OCI-LY7 (cell line): ENCODE data around the gene PMVK. TPM values are rescaled to one million over a fixed set of nuclear protein-coding genes. Genes with fewer than 3 reads are reported as not detected.
A peak's percentile ranks its signal among the peaks of the same experiment; 100 is the strongest.

Source experiments
- BruUV-seq: library from RNA; stranded (reverse); fragments of 400-500 nt; replicated peaks from 2 replicates; lab custom pipeline; 2021; lab: Mats Ljungman, UMichigan
- CTCF ChIA-PET: fragments of 300-600 bp; sonication (Branson Sonifier 250); formaldehyde crosslinking; loops from one replicate; lab custom pipeline; 2022; ENCODE audit warnings: antibody characterized with exemption; ENCODE audit not compliant: unreplicated experiment; lab: Charles Lee
- POLR2A ChIA-PET: fragments of 300-600 bp; sonication (Branson Sonifier 250); formaldehyde crosslinking; loops from one replicate; lab custom pipeline; 2022; ENCODE audit warnings: antibody characterized with exemption; lab: Charles Lee
- DNase-seq: peaks from one replicate; pipeline ENCODE4 v3.0.0-alpha.2; 2015; ENCODE audit warnings: low spot score
- H2AFZ ChIP-seq: fragments of 200-600 bp; sonication (generic), shearing (Covaris generic); 2 replicates; pipeline ENCODE4 v1.6.1; 2014; ENCODE audit warnings: mild to moderate bottlenecking, antibody characterized with exemption, low read length, moderate library complexity
- H3K27ac ChIP-seq: fragments of 200-600 bp; sonication (generic); 2 replicates; pipeline ENCODE4 v1.5.1; 2014; ENCODE audit warnings: mixed run types, low read depth, mild to moderate bottlenecking, moderate library complexity, low read length, inconsistent platforms; ENCODE audit not compliant: poor library complexity, severe bottlenecking
- H3K36me3 ChIP-seq: fragments of 200-600 bp; sonication (generic); 2 replicates; pipeline ENCODE4 v1.6.1; 2014; ENCODE audit warnings: mild to moderate bottlenecking, antibody characterized with exemption, low read length, moderate library complexity, mixed read lengths; ENCODE audit not compliant: insufficient read depth
- H3K4me1 ChIP-seq: fragments of 200-600 bp; sonication (generic); 2 replicates; pipeline ENCODE4 v1.5.1; 2014; ENCODE audit warnings: mild to moderate bottlenecking, low read length; ENCODE audit not compliant: insufficient read depth, poor library complexity, severe bottlenecking
- H3K4me2 ChIP-seq: fragments of 200-600 bp; sonication (generic); 2 replicates; pipeline ENCODE4 v1.6.1; 2014; ENCODE audit warnings: mild to moderate bottlenecking, low read length
- H3K4me3 ChIP-seq: fragments of 200-600 bp; sonication (generic); 2 replicates; pipeline ENCODE4 v1.5.1; 2014; ENCODE audit warnings: mild to moderate bottlenecking, low read depth, low read length; ENCODE audit not compliant: poor library complexity, severe bottlenecking
- H3K79me2 ChIP-seq: fragments of 200-600 bp; sonication (generic); 2 replicates; pipeline ENCODE4 v1.6.1; 2016; ENCODE audit warnings: low read depth, mild to moderate bottlenecking, low read length, moderate library complexity, mixed read lengths; ENCODE audit not compliant: insufficient read depth
- H3K9me2 ChIP-seq: fragments of 200-600 bp; sonication (generic); 2 replicates; pipeline ENCODE4 v1.6.1; 2016; ENCODE audit warnings: mild to moderate bottlenecking, low read length, mixed read lengths; ENCODE audit not compliant: insufficient read depth
- H3K9me3 ChIP-seq: fragments of 200-600 bp; sonication (generic); 2 replicates; pipeline ENCODE4 v1.6.1; 2014; ENCODE audit warnings: mild to moderate bottlenecking, mixed run types, low read length, mixed read lengths
- H4K20me1 ChIP-seq: fragments of 200-600 bp; sonication (generic); 2 replicates; pipeline ENCODE4 v1.6.1; 2014; ENCODE audit warnings: mild to moderate bottlenecking, antibody characterized with exemption, low read length, moderate library complexity, mixed read lengths; ENCODE audit not compliant: insufficient read depth
- EZH2phosphoT487 ChIP-seq: fragments of 200-600 bp; sonication (generic); IDR thresholded peaks from 2 replicates; pipeline ENCODE4 v1.6.1; 2018; ENCODE audit warnings: low read depth, borderline replicate concordance, mild to moderate bottlenecking, mixed run types, antibody characterized with exemption, low read length, moderate library complexity, mixed read lengths
- intact Hi-C: fragments of 100-400 bp; cut with micrococcal nuclease; formaldehyde crosslinking; loops from one replicate; pipeline ENCODE4 v1.10.0; 2022; ENCODE audit not compliant: unreplicated experiment
- total RNA-seq, 2 experiments: library from RNA; depleted of rRNA in 1 of 2; stranded (reverse); fragments of >200 nt in 1 of 2; shearing (Covaris generic) in 1 of 2; gene quantifications; 2 replicates each; pipeline ENCODE4 v1.2.3, GENCODE V29; 2014 to 2022
- TF ChIP-seq, protein P1 (sequence below): fragments of 200-600 bp; sonication (generic); conservative IDR thresholded peaks from 2 replicates; pipeline ENCODE4 v1.5.1; 2014; ENCODE audit warnings: mild to moderate bottlenecking, antibody characterized with exemption, low read length, moderate library complexity, mixed read lengths

PMVK gene
- total RNA-seq, 2 experiments from 2014 or later: 16.3 to 54.0 TPM

DNA sequence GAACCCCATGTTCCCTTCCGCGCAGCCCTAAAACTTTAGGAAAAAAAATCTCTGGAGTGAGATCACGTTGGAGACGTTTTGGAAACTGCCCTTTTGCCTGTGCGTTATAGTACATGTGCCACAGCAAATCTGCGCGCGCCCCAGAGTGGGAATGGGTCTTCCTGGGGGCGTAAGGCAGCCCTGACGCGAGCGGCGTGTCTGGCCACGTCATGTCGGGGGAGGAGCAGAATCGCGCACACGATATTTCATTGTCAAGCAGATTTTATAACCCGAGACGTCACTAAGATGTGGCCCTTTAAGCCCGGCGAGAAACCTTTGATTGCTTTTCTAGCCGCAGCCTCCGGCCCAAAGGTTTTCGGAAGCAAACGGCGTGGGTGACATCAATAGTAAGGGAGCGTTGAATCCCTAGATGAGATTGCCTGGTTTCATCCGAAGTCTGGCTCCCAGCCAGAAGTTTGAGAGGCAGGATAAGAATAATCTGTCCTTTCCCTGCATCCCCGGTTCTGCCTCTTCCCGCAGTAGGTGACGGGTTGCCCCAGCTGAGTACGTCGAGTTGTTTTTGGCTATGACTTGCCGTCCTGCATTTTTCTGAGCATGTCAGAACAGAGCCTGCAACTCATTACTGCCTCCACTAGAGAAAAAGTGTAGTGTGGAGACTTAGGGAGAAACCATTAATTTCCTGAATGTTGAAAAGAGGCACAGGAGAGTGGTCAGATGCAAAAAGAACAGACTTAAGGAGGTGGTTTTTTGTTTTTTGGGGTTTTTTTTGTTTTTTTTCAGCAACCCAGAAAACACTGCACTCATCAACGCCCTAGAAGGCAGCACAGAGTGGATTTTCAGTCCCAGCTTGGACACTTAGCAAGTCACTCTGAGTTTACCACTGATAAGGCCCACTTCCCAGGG, 817 bp upstream of the PMVK start:
- no peaks in the 10 kb centered on the region for H3K9me2 ChIP-seq
- H3K27ac ChIP-seq: peak overlapping the region; percentile 92
- H3K36me3 ChIP-seq: no peaks in the 10 kb centered on the region
- no peak for TF ChIP-seq EZH2phosphoT487
- TF ChIP-seq, protein P1, sequence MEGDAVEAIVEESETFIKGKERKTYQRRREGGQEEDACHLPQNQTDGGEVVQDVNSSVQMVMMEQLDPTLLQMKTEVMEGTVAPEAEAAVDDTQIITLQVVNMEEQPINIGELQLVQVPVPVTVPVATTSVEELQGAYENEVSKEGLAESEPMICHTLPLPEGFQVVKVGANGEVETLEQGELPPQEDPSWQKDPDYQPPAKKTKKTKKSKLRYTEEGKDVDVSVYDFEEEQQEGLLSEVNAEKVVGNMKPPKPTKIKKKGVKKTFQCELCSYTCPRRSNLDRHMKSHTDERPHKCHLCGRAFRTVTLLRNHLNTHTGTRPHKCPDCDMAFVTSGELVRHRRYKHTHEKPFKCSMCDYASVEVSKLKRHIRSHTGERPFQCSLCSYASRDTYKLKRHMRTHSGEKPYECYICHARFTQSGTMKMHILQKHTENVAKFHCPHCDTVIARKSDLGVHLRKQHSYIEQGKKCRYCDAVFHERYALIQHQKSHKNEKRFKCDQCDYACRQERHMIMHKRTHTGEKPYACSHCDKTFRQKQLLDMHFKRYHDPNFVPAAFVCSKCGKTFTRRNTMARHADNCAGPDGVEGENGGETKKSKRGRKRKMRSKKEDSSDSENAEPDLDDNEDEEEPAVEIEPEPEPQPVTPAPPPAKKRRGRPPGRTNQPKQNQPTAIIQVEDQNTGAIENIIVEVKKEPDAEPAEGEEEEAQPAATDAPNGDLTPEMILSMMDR: peak; percentile 62
- peak overlapping the region; percentile 99 for H3K4me2 ChIP-seq
- H2AFZ ChIP-seq: peak overlapping the region; percentile 46; the same call in 1 of the 2 replicates
- no peaks in the 10 kb centered on the region for H4K20me1 ChIP-seq
- H3K4me1 ChIP-seq: peaks cover 61% of the 10 kb centered on the region
- peak overlapping the region; percentile 74 for H3K4me3 ChIP-seq
- intact Hi-C loops: loop anchor here (2.0 kb wide), 1 partner anchor 379 kb away; the partner anchor contains the start of gene UBE2Q1
- peaks cover 47% of the 10 kb centered on the region for H3K79me2 ChIP-seq
- ChIA-PET POLR2A (interaction anchor here (0.6 to 1.4 kb wide), 5 partner anchors 19 to 268 kb away, joined by 3 to 5 read pairs (median 4); partner anchors contain the start of gene PBXIP1), CTCF (no interaction called here)
- no peaks in the 10 kb centered on the region for H3K9me3 ChIP-seq
- peak; percentile 91 for DNase-seq
- BruUV-seq: TSS peak; percentile 99

DNA sequence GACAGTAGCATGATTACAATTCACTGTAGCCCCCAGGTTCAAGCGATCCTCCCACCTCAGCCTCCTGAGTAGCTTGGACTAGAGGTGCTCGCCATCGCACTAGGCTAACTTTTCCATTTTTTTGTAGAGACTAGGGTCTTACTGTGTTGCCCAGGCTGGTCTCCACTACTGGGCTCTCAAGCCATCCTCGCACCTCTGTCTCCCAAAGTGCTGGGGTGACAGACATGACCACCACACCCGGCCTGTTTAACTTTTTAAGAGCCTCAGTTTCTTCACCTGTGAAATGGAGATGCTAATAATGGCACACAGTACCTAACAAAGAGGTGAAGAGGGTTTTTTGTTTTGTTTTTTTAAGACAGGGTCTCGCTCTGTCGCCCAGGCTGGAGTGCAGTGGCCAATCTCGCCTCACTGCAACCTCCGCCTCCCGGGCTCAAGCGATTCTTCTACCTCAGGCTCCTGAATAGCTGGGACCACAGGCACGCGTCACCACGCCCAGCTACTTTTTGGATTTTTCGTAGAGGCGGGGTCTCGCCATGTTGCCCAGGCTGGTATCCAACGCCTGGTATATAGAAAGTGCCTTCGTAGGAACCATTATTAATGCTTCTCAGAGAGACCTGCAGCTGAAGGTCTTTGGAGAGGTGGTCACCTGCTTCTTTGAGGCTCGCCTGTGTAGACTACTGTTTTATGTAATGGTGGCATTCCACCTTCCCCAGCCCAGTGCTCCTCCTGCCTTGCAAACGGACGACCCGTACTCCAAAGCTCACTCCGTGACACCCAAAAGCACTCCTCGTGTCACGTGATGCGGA, 567 bp downstream of the PMVK start:
- intact Hi-C loops: loop anchor here (2.0 kb wide), 1 partner anchor 377 kb away; the partner anchor contains the start of gene UBE2Q1
- peak overlapping the region; percentile 99 for H3K4me2 ChIP-seq
- DNase-seq: no peak
- H3K9me3 ChIP-seq: no peaks in the 10 kb centered on the region
- H3K27ac ChIP-seq: peak overlapping the region; percentile 92
- peaks cover 9% of the 10 kb centered on the region; the same call in 1 of the 2 replicates for H3K36me3 ChIP-seq
- CTCF ChIA-PET: interaction anchor here (0.5 to 1.0 kb wide), 3 partner anchors 63 to 108 kb away, joined by 3 to 7 read pairs (median 5); no protein-coding TSS in a partner anchor
- H4K20me1 ChIP-seq: no peaks in the 10 kb centered on the region
- H3K9me2 ChIP-seq: no peaks in the 10 kb centered on the region
- H2AFZ ChIP-seq: peak overlapping the region; percentile 46; the same call in 1 of the 2 replicates
- peaks cover 47% of the 10 kb centered on the region for H3K4me1 ChIP-seq
- POLR2A ChIA-PET: interaction anchor here (0.5 to 1.9 kb wide), 10 partner anchors 9 to 266 kb away, joined by 3 to 7 read pairs (median 4); partner anchors contain the start of gene PBXIP1
- TF ChIP-seq, protein P1: no peak
- no peak for TF ChIP-seq EZH2phosphoT487
- peaks cover 33% of the 10 kb centered on the region for H3K79me2 ChIP-seq
- peak overlapping the region; percentile 74 for H3K4me3 ChIP-seq
- BruUV-seq: TSS peak; percentile 39
